C1 segment of cervical spinal cord (tissue), 14 donors: ENCODE measurements around the gene BTD.
"Not testable (repeated sequence)": the region's sequence is repeated elsewhere in the genome, so short reads cannot be mapped to it uniquely, and the experiment has no call there.

Experiments
- DNase-seq, 14 donors: peaks; one replicate each; lab custom pipeline; 2025; lab: John Stamatoyannopoulos, UW

Gene BTD

DNA sequence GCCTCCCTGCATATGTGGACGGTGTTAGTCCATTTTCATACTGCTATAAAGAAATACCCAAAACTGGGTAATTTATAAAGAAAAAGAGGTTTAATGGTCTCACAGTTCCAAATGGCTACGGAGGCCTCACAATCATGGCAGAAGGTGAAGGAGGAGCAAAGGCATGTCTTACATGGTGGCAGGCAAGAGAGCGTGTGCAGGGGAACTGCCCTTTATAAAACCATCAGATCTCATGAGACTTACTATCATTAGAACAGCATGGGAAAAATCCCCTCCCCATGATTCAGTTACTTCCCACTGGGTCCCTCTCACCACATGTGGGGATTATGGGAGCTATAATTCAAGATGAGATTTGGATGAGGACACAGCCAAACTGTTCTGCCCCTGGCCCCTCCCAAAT is 1.3 kb downstream of the BTD start:
- DNase-seq: not testable (repeated sequence)

DNA sequence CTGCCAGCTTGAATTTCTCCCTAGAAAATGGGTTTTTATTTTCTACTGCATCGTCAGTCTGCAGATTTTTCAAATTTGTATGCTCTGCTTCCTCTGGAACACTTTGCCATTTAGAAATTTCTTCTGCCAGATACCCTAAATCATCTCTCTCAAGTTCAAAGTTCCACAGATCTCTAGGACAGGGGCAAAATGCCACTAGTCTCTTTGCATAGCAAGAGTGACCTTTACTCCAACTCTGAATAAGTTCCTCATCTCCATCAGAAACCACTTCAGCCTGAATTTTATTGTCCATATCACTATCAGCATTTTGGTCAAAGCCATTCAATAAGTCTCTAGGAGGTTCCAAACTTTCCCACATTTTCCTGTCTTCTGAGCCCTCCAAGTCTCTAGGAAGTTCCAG is 3.0 kb downstream of the BTD start:
- not testable (repeated sequence) for DNase-seq

- no peak for DNase-seq
These were observed 4.9 kb downstream of the BTD start for GRCh38 chr3:15606434-15606891.

DNA sequence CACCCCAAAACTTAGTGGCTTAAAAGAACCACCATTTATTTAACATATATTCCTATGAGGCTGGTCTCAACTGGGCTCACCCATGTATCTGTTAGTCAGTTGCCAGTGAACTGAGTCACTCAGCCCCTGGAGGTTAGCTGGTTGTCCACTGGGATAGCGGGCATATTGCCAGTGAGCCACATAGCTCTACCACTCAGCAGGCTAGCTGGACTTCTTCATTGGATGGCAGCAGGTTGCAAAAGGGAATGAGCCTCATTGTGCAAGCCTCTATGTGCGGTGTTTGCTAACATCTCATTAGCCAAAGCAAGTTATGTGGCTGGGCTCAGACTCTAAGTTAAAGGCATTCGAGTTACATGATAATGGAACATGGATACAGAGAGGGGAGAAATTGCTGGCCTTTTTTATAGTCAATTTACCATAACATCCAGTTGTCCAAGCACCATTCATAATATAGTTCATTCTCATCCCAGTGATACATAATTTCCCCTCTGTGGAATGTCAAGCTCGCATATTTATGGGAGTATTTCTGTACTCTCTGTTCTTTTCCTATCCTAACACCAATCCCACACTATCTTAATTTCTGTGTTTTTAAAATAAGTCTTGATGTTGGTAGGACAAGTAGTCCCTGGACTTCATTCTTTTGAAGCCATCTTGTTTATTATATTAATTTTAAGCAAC is 8.7 kb downstream of the BTD start:
- peak in 1 of 14 donors; percentile 5 for DNase-seq

GRCh38 chr3:15611018-15611417 is 9.5 kb downstream of the BTD start:
- DNase-seq: no peak

DNA sequence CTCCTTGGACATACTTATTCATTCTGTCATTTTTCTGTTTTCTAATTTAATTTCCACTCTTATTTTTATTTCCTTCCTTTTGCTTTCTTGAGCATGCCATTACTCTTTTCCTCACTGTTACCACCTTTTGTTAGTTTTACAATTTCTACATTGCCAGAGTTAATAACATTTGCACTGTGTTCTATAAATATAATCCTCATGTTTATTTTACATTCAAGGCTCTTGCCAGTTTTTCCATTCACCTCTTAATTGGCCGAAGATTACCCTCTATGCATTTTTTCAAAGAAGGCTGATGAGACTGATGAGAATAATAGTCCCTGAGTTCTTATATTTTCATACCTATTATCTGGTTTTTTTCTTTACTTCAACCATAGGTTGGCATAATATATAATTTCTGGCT is 10.5 kb downstream of the BTD start:
- no peak for DNase-seq

GRCh38 chr3:15614958-15615357 is 13.4 kb downstream of the BTD start:
- no peak for DNase-seq

DNA sequence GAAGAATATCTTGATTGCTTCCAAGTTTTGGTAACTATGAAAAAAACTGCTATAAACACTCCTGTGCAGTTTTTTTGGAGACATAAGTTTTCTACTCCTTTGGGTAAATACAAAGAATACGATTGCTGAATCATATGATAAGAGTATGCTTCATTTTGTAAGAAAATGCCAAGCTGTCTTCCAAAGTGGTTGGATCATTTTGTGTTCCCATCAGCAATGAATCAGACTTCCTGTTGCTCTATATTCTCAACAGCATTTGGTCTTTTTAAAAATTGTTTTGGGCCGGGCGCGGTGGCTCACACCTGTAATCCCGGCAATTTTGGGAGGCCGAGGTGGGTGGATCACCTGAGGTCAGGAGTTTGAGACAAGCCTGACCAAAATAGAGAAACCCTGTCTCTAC is 14.5 kb downstream of the BTD start:
- no peak for DNase-seq

DNA sequence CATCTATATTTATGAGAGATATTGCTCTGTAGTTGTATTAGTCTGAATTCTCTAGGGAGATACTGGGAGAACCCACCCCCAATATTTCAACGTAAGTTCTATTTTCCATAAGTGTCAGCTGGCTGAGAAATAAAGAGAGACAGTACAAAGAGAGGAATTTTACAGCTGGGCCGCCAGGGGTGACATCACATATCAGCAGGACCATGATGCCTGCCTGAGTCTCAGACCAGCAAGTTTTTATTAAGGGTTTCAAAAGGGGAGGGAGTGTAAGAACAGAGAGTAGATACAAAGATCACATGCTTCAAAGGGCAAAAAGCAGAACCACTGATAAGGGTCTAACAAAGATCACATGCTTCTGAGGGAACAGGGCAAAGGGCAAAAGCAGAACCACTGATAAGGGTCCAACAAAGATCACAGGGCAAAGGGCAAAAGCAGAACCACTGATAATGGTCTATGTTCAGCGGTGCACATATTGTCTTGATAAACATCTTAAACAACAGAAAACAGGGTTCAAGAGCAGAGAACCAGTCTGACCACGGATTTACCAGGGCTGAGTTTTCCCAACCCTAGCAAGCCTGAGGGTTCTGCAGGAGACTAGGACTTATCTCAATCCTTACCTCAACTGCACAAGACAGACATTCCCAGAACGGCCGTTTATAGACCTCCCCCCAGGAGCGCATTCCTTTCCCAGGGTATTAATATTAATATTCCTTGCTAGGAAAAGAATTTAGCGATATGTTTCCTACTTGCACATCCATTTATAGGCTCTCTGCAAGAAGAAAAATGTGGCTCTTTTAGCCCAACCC is 18.3 kb downstream of the BTD start:
- not testable (repeated sequence) for DNase-seq

- no peak for DNase-seq
These were observed 22.2 kb downstream of the BTD start for GRCh38 chr3:15623535-15624440.

DNA sequence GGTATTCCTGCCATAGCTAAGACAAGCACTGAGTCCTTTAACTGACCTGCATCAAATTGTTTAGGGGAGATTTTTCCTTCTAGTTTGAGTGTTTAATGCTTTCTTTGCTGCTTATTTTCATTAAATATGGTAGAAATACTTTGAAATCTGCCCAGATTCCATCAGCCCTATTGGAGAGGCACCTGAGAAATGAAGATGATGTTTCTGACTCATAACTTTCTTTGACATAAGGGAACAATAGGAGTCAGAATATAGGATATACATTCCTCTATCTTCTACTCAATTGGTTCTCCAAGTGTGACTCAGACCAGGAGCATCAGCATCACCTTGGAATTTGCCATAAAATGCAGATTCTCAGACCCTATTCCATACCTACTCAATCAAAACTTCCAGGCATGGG is 27.4 kb downstream of the BTD start:
- DNase-seq: no peak

- DNase-seq: peak in 7 of 14 donors; percentile 25 to 85 (median 33)
These were observed 28.5 kb downstream of the BTD start for GRCh38 chr3:15629860-15630597.

DNA sequence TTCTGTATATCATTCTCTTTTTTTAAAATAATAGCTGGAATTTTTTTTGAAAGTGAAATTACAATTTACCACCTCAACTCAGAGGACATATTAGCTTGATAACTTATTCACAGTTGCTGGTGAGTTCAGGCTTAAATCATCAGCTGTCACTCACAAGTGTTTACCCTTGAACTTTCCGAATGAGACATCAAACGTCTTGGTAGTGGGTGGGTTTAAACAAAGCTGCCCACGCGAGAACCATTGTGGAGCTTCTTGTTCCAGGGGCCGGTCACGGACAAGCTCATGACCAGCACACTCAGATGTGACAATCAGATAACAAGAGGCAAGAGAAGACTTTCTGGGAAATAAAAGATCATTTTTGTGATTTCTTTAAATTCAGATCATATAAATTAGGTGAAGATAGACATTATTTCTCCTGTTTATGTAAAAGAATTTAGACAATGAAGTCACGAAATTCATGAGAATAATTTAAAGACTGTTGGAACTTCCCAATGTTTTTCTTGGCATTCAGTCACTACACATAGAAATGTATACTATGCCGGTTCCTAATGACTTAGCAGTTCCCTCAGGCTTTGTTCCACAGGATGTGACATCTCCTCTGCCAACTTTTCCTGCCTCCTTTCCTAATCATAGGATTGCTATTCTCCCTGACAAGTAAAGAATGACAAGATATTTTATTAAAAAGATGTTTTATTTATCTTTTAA is 29.3 kb downstream of the BTD start:
- DNase-seq: peak in 2 of 14 donors; percentile 34 to 47

DNA sequence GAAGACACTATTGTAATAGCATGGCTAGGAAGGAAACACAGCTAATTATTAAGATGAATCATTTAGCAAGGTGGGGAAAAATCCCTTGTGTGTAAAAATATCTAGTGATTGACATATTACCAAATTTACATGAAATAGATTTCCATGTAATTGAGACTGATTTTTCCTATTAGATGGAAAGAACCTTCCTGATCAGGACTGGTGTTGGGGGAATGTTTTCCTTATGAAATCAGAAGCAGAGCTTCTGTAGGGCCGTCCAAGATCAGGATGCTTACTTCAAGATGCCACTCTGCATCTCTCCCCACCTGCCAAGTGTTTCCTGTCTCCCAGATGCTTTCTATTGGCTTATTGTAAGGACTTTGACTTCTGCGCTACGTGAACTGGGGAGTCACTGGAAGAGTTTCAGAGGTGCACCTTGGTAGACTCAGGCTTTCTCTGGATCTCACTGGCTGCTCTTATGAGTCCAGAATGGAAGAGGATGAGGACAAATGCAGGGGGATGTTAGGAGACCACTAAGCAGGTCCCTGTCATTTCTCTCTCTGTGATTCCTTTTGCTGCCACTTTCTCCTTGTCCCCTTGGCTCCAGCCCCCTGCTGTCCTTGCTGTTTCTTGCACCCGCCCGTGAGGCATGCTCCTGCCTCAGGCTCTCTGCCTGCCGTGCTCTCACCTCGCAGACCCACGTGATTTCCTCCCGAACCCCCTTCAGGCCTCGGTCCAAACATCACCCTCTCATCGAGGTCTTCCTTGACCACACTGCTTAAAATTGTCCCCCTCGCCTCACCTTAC is 30.1 kb downstream of the BTD start:
- peak in 1 of 14 donors; percentile 46 for DNase-seq

DNA sequence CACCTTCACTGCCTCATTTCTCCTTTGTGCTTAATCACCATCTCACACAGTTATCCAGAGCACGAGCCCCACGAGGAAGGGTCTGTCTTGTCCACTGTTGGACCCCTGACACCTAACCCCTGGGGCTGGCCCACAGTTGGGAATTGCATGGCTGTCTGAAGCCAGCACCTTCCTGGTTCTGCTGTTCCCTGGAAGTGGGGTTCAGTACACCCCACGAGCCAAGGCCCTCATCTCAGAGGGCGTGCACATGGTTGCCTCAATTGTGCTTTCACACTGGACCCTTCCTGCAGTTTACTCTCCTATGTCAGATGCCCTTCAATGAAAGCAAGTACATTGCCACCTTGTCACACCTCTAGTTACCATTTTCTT is 30.7 kb downstream of the BTD start:
- DNase-seq: no peak

GRCh38 chr3:15633159-15633558 is 31.6 kb downstream of the BTD start:
- peak in 1 of 14 donors; percentile 88 for DNase-seq

DNA sequence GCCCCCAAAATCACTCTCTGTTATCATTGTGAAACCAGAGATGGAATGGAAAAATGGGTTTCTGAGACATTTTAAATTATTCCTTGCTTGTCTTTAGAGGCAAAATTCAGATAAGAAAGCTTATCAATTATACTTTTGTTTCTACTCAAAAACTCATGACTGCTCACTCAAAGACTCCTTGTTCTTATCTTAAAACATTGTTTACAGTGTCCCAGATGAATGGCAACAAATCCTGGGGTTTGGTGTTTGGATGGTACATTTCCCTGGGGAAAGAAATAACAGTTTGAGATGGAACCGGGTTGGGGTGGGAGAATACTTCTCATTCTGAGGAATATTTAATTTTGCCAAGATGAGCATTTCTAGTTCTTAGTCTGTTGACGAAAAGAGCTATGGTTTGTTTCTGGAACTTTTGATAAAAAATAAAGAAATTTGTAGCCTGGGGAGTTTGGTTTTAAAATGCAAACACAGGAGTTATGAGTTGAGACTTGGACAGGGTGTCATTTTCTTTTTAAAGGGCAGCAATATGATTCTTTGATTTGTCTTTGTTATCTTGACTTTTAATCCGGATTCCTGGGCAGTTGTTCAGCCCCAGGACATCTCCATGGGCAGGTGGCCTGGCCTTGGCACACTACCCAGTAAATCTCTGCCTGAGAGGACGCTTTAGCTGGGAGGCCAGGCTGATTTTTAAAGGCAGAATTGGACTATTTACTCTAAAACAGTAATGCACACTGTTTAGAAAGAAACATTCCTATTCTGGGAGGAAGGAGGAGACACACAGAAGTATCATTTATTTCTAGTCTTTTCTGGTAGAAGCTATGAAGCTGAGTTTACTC is 32.4 kb downstream of the BTD start:
- DNase-seq: peak in 4 of 14 donors; percentile 11 to 91 (median 31)

- DNase-seq: peak in 1 of 14 donors; percentile 42
These were observed 33.1 kb downstream of the BTD start for GRCh38 chr3:15634671-15635070.
